Measurements from ENCODE around the gene MSX2. TPM values are rescaled to one million over a fixed set of nuclear protein-coding genes. Genes with fewer than 3 reads are reported as not detected.

The MSX2 gene
- total and polyA plus RNA-seq, 2 of the 8 experiments (the other 6 are each of a cell fraction or from before 2014, with no cell fraction given), result 0.24 to 0.47 TPM

GRCh38 chr5:174731214-174732035 is 7.0 kb downstream of the MSX2 start:
- Histone ChIP-seq H3K4me3 (ENCODE audit: extremely low read depth in 1 of 4, insufficient read depth in 2 of 4, low read depth in 3 of 4, low read length in 4 of 4) (peak overlapping the region; percentile 1 to 53 (median 14); a peak in 5 of 8 replicates), H3K56ac (replicated peaks; ENCODE audit: insufficient read length, low read depth, low read length) (no peak overlapping the region), H3K23ac (ENCODE audit: insufficient read length) (no peak overlapping the region), H4K20me1 (replicated peaks in 1 of 2; ENCODE audit: control insufficient read depth in 1 of 2, insufficient read depth in 2 of 2, low read length in 2 of 2) (peaks cover 16 to 25% of the 10 kb centered on the region in 2 experiments), H3K79me2 (ENCODE audit: control insufficient read depth in 1 of 2, insufficient read depth in 2 of 2, low read length in 2 of 2) (no peaks in the 10 kb centered on the region), H2BK20ac (ENCODE audit: low read length) (peak overlapping the region; percentile 32; the same call in 1 of the 2 replicates), H4K5ac (ENCODE audit: insufficient read length, low read depth, low read length) (no peak overlapping the region), H3K14ac (ENCODE audit: insufficient read length) (no peak overlapping the region), H2BK5ac (ENCODE audit: low read depth, low read length) (no peak overlapping the region), H3K23me2 (ENCODE audit: low read depth, low read length) (peaks cover 5% of the 10 kb centered on the region; the same call in 1 of the 2 replicates), H2BK120ac (replicated peaks; ENCODE audit: low read depth, low read length) (no peak overlapping the region), H4K8ac (ENCODE audit: extremely low read depth, insufficient read depth, low read length) (no peak overlapping the region), H4K91ac (replicated peaks; ENCODE audit: insufficient read length, low read length) (no peak overlapping the region), H2BK12ac (ENCODE audit: low read depth, low read length) (0 out of 2 replicates have a peak overlapping the region, but pooled peaks have one; percentile 50), H2AK5ac (ENCODE audit: low read depth, low read length) (no peak overlapping the region), H3K79me1 (ENCODE audit: low read depth, low read length) (no peaks in the 10 kb centered on the region), H3K27me3 (replicated peaks in 1 of 4; ENCODE audit: control insufficient read depth in 3 of 4, extremely low read depth in 1 of 4, insufficient read depth in 3 of 4, low read length in 3 of 4) (peaks cover 82 to 100% (median 98%) of the 10 kb centered on the region in 4 experiments), H2BK15ac (ENCODE audit: low read length) (peak overlapping the region; percentile 76; the same call in 1 of the 2 replicates), H3K18ac (ENCODE audit: extremely low read depth, low read length) (no peak overlapping the region), H3K9me3 (ENCODE audit: insufficient read depth in 2 of 2, low read depth in 1 of 2, low read length in 1 of 2) (no peaks in the 10 kb centered on the region), H2AFZ (ENCODE audit: low read length) (no peak overlapping the region), H3K4me2 (ENCODE audit: insufficient read depth in 1 of 2, low read depth in 2 of 2, low read length in 2 of 2) (peak overlapping the region; percentile 69 to 72), H3K4me1 (replicated peaks in 1 of 4; ENCODE audit: control insufficient read depth in 3 of 4, insufficient read depth in 4 of 4, low read length in 3 of 4) (peaks cover 8 to 42% (median 15%) of the 10 kb centered on the region in 4 experiments), H3K27ac (ENCODE audit: low read depth, low read length) (no peak overlapping the region), H3K4ac (replicated peaks; ENCODE audit: insufficient read length, low read depth, low read length) (no peak overlapping the region), H3K9ac (replicated peaks in 1 of 4; ENCODE audit: extremely low read depth in 1 of 4, low read depth in 3 of 4, low read length in 3 of 4) (no peak overlapping the region), H3K36me3 (ENCODE audit: control insufficient read depth in 2 of 4, insufficient read depth in 4 of 4, low read length in 3 of 4) (peaks cover 0 to 4% (median 0%) of the 10 kb centered on the region in 4 experiments; a peak in 1 of 8 replicates)
- ChIA-PET CTCF (ENCODE audit: partially characterized antibody) (interaction anchor here (1.1 to 1.6 kb wide), 4 partner anchors 160 to 402 kb away, joined by 3 to 7 read pairs (median 3); no protein-coding TSS in a partner anchor), POLR2A (ENCODE audit: partially characterized antibody) (interaction anchor here (2.3 kb wide), 1 partner anchor 11 kb away, joined by 7 read pairs; no protein-coding TSS in a partner anchor)
- TF ChIP-seq CREB1 (IDR thresholded peaks at IDR 0.05) (no peak), CBX8 (IDR thresholded peaks at IDR 0.05; ENCODE audit: borderline replicate concordance, low read depth, low read length) (0 out of 2 replicates have a peak, but pooled peaks have one; percentile 67), SUZ12 (IDR thresholded peaks at IDR 0.05; ENCODE audit: low read length) (peak; percentile 100; the same call in 1 of the 2 replicates), CTBP2 (IDR thresholded peaks at IDR 0.05; ENCODE audit: borderline replicate concordance, insufficient read depth, insufficient read length, low read length) (peak; percentile 32), SP4 (IDR thresholded peaks at IDR 0.05; ENCODE audit: low read length) (no peak), RNF2 (IDR thresholded peaks at IDR 0.05; ENCODE audit: borderline replicate concordance, low read depth, low read length, missing control alignments, poor library complexity, severe bottlenecking) (peak; percentile 77)
- DNase-seq (ENCODE audit: low read depth in 1 of 2, low spot score in 2 of 2) (no peak), FAIRE-seq (no peak)
- WGBS, 2 experiments (ENCODE audit: extremely low coverage in 1 of 2, insufficient coverage in 1 of 2, insufficient read length in 1 of 2, insufficient replicate concordance in 2 of 2, low coverage in 1 of 2, low lambda C conversion rate in 2 of 2, missing lambda C conversion rate in 1 of 2), result 4% methylated on average over 42 of the region's 45 CpGs; no CpG with 5 or more reads in 1 of the 2 experiments
